ENCODE data around the gene PLCH2. TPM values are rescaled to one million over a fixed set of nuclear protein-coding genes. Genes with fewer than 3 reads are reported as not detected.
A peak's percentile ranks its signal among the peaks of the same experiment; 100 is the strongest.

The PLCH2 gene
- total and polyA plus RNA-seq, 10 of the 15 experiments (the other 5 are each of a cell fraction or from before 2014, with no cell fraction given): 0.03 to 0.73 (median 0.24) TPM; not detected in 3

GRCh38 chr1:2545754-2546514, 69.8 kb downstream of the PLCH2 start (continued):
- TF ChIP-seq SMARCA5 (IDR thresholded peaks at IDR 0.05): peak; percentile 93
- no peak for TF ChIP-seq STAT3 (IDR thresholded peaks at IDR 0.05; ENCODE audit: low read depth, low read length)
- TF ChIP-seq GABPA (IDR thresholded peaks at IDR 0.05; ENCODE audit: low read depth): no peak
- peak; percentile 49; the same call in 1 of the 2 replicates for TF ChIP-seq YY1 (IDR thresholded peaks at IDR 0.05; ENCODE audit: low read depth, low read length)
- TF ChIP-seq SIN3A (IDR thresholded peaks at IDR 0.05; ENCODE audit: low read depth, low read length): 0 out of 2 replicates have a peak, but pooled peaks have one; percentile 35
- TF ChIP-seq BRCA1 (IDR thresholded peaks at IDR 0.05; ENCODE audit: low read depth, low read length): no peak
- peak; percentile 90 for TF ChIP-seq USF1 (IDR thresholded peaks at IDR 0.05; ENCODE audit: borderline replicate concordance, extremely low read length, insufficient read depth, low read depth, low read length)
- peak; percentile 54; the same call in 1 of the 2 replicates for TF ChIP-seq TCF12 (IDR thresholded peaks at IDR 0.05; ENCODE audit: low read depth, low read length)
- no peak for TF ChIP-seq SREBF1 (IDR thresholded peaks at IDR 0.05; ENCODE audit: low read length)
- no peak for TF ChIP-seq NFIC (IDR thresholded peaks at IDR 0.05; ENCODE audit: low read depth, low read length)
- no peak; the same call in 1 of the 2 replicates for TF ChIP-seq RB1 (IDR thresholded peaks at IDR 0.05; ENCODE audit: borderline replicate concordance)
- peak; percentile 82; the same call in 1 of the 2 replicates for TF ChIP-seq POLR2AphosphoS2 (IDR thresholded peaks at IDR 0.05; ENCODE audit: low read depth, low read length)
- no peak for TF ChIP-seq PAX8 (IDR thresholded peaks at IDR 0.05)
- peak; percentile 7; the same call in 1 of the 2 replicates for TF ChIP-seq HCFC1 (IDR thresholded peaks at IDR 0.05; ENCODE audit: low read length)
- no peak for TF ChIP-seq MYB (IDR thresholded peaks at IDR 0.05; ENCODE audit: borderline replicate concordance, low read depth, low read length)
- TF ChIP-seq MAX (IDR thresholded peaks at IDR 0.05; ENCODE audit: low read depth, low read length): peak; percentile 25; the same call in 1 of the 2 replicates
- TF ChIP-seq ZNF687 (IDR thresholded peaks at IDR 0.05): peak; percentile 87
- no peak for TF ChIP-seq CEBPZ (IDR thresholded peaks at IDR 0.05; ENCODE audit: low read depth, low read length)
- TF ChIP-seq PKNOX1 (IDR thresholded peaks at IDR 0.05): 0 out of 2 replicates have a peak, but pooled peaks have one; percentile 13
- TF ChIP-seq SPI1 (IDR thresholded peaks at IDR 0.05; ENCODE audit: borderline replicate concordance, insufficient read depth, low read depth, low read length): no peak
- peak; percentile 53; the same call in 1 of the 2 replicates for TF ChIP-seq SMAD5 (IDR thresholded peaks at IDR 0.05; ENCODE audit: low read depth)

Measured in GM12878 (cell line).